Measurements from ENCODE around the gene TOMM34.

The TOMM34 gene

GRCh38 chr20:44928595-44928994 is 31.6 kb downstream of the TOMM34 start:
- no peak for DNase-seq

- no peak for DNase-seq
These were observed 35.7 kb downstream of the TOMM34 start for GRCh38 chr20:44924541-44924940.

GRCh38 chr20:44921447-44921846 is 38.8 kb downstream of the TOMM34 start:
- DNase-seq, result no peak

GRCh38 chr20:44918761-44919160 is 41.4 kb downstream of the TOMM34 start:
- DNase-seq, result no peak

GRCh38 chr20:44918342-44918741 is 41.9 kb downstream of the TOMM34 start:
- DNase-seq, result no peak

- no peak for DNase-seq
These were observed 42.8 kb downstream of the TOMM34 start for GRCh38 chr20:44917399-44917798.

GRCh38 chr20:44916586-44916985 is 43.6 kb downstream of the TOMM34 start:
- no peak for DNase-seq

GRCh38 chr20:44914924-44915323 is 45.3 kb downstream of the TOMM34 start:
- no peak for DNase-seq

GRCh38 chr20:44912189-44912588 is 48.0 kb downstream of the TOMM34 start:
- no peak for DNase-seq

GRCh38 chr20:44911264-44911921 is 48.8 kb downstream of the TOMM34 start:
- DNase-seq, result peak; percentile 34

- no peak for DNase-seq
These were observed 49.4 kb downstream of the TOMM34 start for GRCh38 chr20:44910690-44911262.

- peak; percentile 77 for DNase-seq
These were observed 50.1 kb downstream of the TOMM34 start, which contains the start of gene PABPC1L for GRCh38 chr20:44909872-44910689. PABPC1L (plus strand) TSS chr20:44910060; CDS start chr20:44910144, 84 bp downstream.

- no peak for DNase-seq
These were observed 51.0 kb downstream of the TOMM34 start for GRCh38 chr20:44908987-44909871.

GRCh38 chr20:44904377-44904776 is 55.8 kb downstream of the TOMM34 start:
- no peak for DNase-seq

GRCh38 chr20:44901974-44902373 is 58.2 kb downstream of the TOMM34 start:
- no peak for DNase-seq

GRCh38 chr20:44900231-44900854 is 59.9 kb downstream of the TOMM34 start:
- DNase-seq, result no peak

GRCh38 chr20:44897133-44897532 is 63.1 kb downstream of the TOMM34 start:
- DNase-seq, result no peak

- DNase-seq, result no peak
These were observed 63.6 kb downstream of the TOMM34 start for GRCh38 chr20:44896583-44896982.

- no peak for DNase-seq
These were observed 65.2 kb downstream of the TOMM34 start for GRCh38 chr20:44894959-44895358.
